Measurements from ENCODE around the gene METAP1D.
"Not testable (repeated sequence)": the region's sequence is repeated elsewhere in the genome, so short reads cannot be mapped to it uniquely, and the experiment has no call there.

GRCh38 chr2:172114176-172114575 lies 114.4 kb downstream of the METAP1D start:
- TF ChIP-seq EZH2 (IDR thresholded peaks at IDR 0.05; ENCODE audit: insufficient read depth, poor library complexity, severe bottlenecking); EZH2phosphoT487 (IDR thresholded peaks at IDR 0.05; ENCODE audit: insufficient read depth, low read depth): not testable (repeated sequence)

Measured in GM23248 (cell line).